Measurements from ENCODE around the gene KPNA2.
"Not testable (repeated sequence)": the region's sequence is repeated elsewhere in the genome, so short reads cannot be mapped to it uniquely, and the experiment has no call there.

KPNA2 gene

GRCh38 chr17:68054296-68054900 is 18.9 kb downstream of the KPNA2 start:
- H3K4me3 ChIP-seq (ENCODE audit: low read depth, low read length), result no peak overlapping the region
- DNase-seq (ENCODE audit: low read depth), result no peak

GRCh38 chr17:68057531-68057952 is 22.0 kb downstream of the KPNA2 start:
- no peak overlapping the region for H3K4me3 ChIP-seq (ENCODE audit: low read depth, low read length)
- 0 out of 2 replicates have a peak, but pooled peaks have one; percentile 10 for TF ChIP-seq CTCF (IDR thresholded peaks at IDR 0.05; ENCODE audit: control insufficient read depth, extremely low read depth, insufficient read depth)
- DNase-seq (ENCODE audit: low read depth), result no peak

More at GRCh38 chr17:68054296-68054900, 18.9 kb downstream of the KPNA2 start:
- TF ChIP-seq CTCF (IDR thresholded peaks at IDR 0.05; ENCODE audit: control insufficient read depth, extremely low read depth, insufficient read depth), result no peak

- H3K4me3 ChIP-seq (ENCODE audit: low read depth, low read length), result no peak overlapping the region
- no peak for DNase-seq (ENCODE audit: low read depth)
- TF ChIP-seq CTCF (IDR thresholded peaks at IDR 0.05; ENCODE audit: control insufficient read depth, extremely low read depth, insufficient read depth), result no peak
Measured at GRCh38 chr17:68060336-68060735, 24.8 kb downstream of the KPNA2 start.

- no peak overlapping the region for H3K4me3 ChIP-seq (ENCODE audit: low read depth, low read length)
- no peak for TF ChIP-seq CTCF (IDR thresholded peaks at IDR 0.05; ENCODE audit: control insufficient read depth, extremely low read depth, insufficient read depth)
- DNase-seq (ENCODE audit: low read depth), result no peak
Measured at GRCh38 chr17:68061512-68062313, 26.2 kb downstream of the KPNA2 start.

- H3K4me3 ChIP-seq (ENCODE audit: low read depth, low read length); DNase-seq (ENCODE audit: low read depth): not testable (repeated sequence)
Measured at GRCh38 chr17:68065366-68065765, 29.8 kb downstream of the KPNA2 start.

GRCh38 chr17:68068512-68068911 is 33.0 kb downstream of the KPNA2 start:
- DNase-seq (ENCODE audit: low read depth); H3K4me3 ChIP-seq (ENCODE audit: low read depth, low read length): not testable (repeated sequence)

- not testable (repeated sequence) for DNase-seq (ENCODE audit: low read depth)
Measured at GRCh38 chr17:68070582-68071444, 35.3 kb downstream of the KPNA2 start.

GRCh38 chr17:68074279-68074678 is 38.7 kb downstream of the KPNA2 start:
- H3K4me3 ChIP-seq (ENCODE audit: low read depth, low read length), result no peak overlapping the region
- TF ChIP-seq CTCF (IDR thresholded peaks at IDR 0.05; ENCODE audit: control insufficient read depth, extremely low read depth, insufficient read depth), result no peak
- DNase-seq (ENCODE audit: low read depth), result no peak

More at GRCh38 chr17:68070582-68071444, 35.3 kb downstream of the KPNA2 start:
- H3K4me3 ChIP-seq (ENCODE audit: low read depth, low read length), result not testable (repeated sequence)

- not testable (repeated sequence) for DNase-seq (ENCODE audit: low read depth); H3K4me3 ChIP-seq (ENCODE audit: low read depth, low read length)
Measured at GRCh38 chr17:68075953-68076607, 40.5 kb downstream of the KPNA2 start.

- not testable (repeated sequence) for DNase-seq (ENCODE audit: low read depth); H3K4me3 ChIP-seq (ENCODE audit: low read depth, low read length)
Measured at GRCh38 chr17:68077498-68077897, 42.0 kb downstream of the KPNA2 start.
